ENCODE data around the gene CTDSPL2.

Gene CTDSPL2

GRCh38 chr15:44427756-44428724, 611 bp downstream of the CTDSPL2 start:
- H3K27ac ChIP-seq = peak overlapping the region; percentile 97
- TF ChIP-seq CTCF (IDR thresholded peaks at IDR 0.05) = peak; percentile 26
- TF ChIP-seq ZFX (IDR thresholded peaks at IDR 0.05; ENCODE audit: borderline replicate concordance) = no peak

GRCh38 chr15:44435893-44436667, 8.7 kb downstream of the CTDSPL2 start:
- no peak overlapping the region for H3K27ac ChIP-seq

GRCh38 chr15:44438402-44438801, 11.0 kb downstream of the CTDSPL2 start:
- no peak overlapping the region for H3K27ac ChIP-seq
- TF ChIP-seq CTCF (IDR thresholded peaks at IDR 0.05) (no peak), ZFX (IDR thresholded peaks at IDR 0.05; ENCODE audit: borderline replicate concordance) (no peak)

More at GRCh38 chr15:44435893-44436667, 8.7 kb downstream of the CTDSPL2 start:
- TF ChIP-seq ZFX (IDR thresholded peaks at IDR 0.05; ENCODE audit: borderline replicate concordance) (no peak), CTCF (IDR thresholded peaks at IDR 0.05) (no peak)

- TF ChIP-seq CTCF (IDR thresholded peaks at IDR 0.05) (no peak), ZFX (IDR thresholded peaks at IDR 0.05; ENCODE audit: borderline replicate concordance) (no peak)
- no peak overlapping the region for H3K27ac ChIP-seq
Observed at GRCh38 chr15:44441095-44441501, 13.7 kb downstream of the CTDSPL2 start.

- TF ChIP-seq CTCF (IDR thresholded peaks at IDR 0.05) (no peak), ZFX (IDR thresholded peaks at IDR 0.05; ENCODE audit: borderline replicate concordance) (no peak)
- no peak overlapping the region for H3K27ac ChIP-seq
Observed at GRCh38 chr15:44443515-44443914, 16.1 kb downstream of the CTDSPL2 start.

- H3K27ac ChIP-seq = no peak overlapping the region
- TF ChIP-seq CTCF (IDR thresholded peaks at IDR 0.05) = no peak
- no peak for TF ChIP-seq ZFX (IDR thresholded peaks at IDR 0.05; ENCODE audit: borderline replicate concordance)
Observed at GRCh38 chr15:44447772-44448376, 20.4 kb downstream of the CTDSPL2 start.

Measured in 22Rv1 (cell line).